ENCODE data around the gene KHNYN.

DNA sequence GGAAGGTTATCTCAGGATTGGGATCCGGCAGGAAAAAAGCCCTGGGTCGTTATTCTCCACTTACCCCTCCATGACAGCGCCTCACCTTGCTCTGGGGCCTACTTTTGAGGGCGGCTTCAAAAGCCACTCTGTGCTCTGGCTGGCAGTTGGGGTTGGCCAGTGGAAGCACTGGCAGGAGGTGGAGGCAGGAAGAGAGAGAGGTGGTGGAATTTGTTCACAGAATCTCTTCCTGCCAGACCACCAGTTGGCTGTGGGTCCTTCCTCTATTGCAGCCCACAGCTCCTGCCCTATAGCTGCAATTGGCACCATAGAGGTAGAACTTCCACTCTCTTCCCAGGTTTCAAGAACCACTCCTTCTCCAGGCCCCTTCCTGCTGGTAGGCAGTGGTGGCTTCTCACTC is 45.5 kb downstream of the KHNYN start:
- TF ChIP-seq CTCF (IDR thresholded peaks at IDR 0.05) (no peak), POLR2A (IDR thresholded peaks at IDR 0.05) (no peak)
